ENCODE results near the gene NBEA.

DNA sequence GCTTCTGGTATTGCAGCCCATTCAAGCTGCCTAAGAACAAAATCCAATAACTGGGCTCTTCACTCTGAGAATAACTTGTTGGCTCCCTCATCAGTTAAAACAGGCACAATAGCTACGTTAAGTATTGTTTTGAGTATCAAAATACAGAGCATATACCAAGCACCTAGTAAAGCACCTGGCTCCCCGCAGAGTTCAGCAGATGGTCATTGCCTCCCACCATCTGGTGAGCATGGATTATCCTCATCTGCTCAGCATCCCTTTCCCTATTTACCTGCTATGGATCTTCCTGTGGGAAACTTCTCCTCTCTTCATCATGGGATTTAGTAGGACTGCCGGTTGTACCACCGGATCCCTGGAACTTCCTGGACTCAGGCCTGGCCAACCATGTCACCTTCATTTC lies 733.6 kb downstream of the NBEA start:
- TF ChIP-seq CTCF (IDR thresholded peaks at IDR 0.05) (no peak), POLR2A (IDR thresholded peaks at IDR 0.05) (no peak)

All from stomach (tissue), 4 donors.